Body of pancreas (tissue), 4 donors: Measurements from ENCODE around the gene INPP5D.

Experiments
- POLR2A ChIP-seq, 3 donors: fragments of 450-650 bp; IDR thresholded peaks; one replicate each; pipeline ENCODE4 v1.6.1; 2016; ENCODE audit warnings: antibody characterized with exemption in 3 of 3, mild to moderate bottlenecking in 2 of 3
- TF ChIP-seq, protein P1 (sequence below), 7 experiments: fragments of 450-650 bp in 4 of 7; fragments of 200-600 bp in 3 of 7; sonication (generic) in 3 of 7; IDR thresholded peaks; one replicate each; pipeline ENCODE4 v1.5.1; 2016 to 2019; ENCODE audit warnings: antibody characterized with exemption in 7 of 7

GRCh38 chr2:233204286-233204936, 144.3 kb downstream of the INPP5D start:
- TF ChIP-seq, protein P1, sequence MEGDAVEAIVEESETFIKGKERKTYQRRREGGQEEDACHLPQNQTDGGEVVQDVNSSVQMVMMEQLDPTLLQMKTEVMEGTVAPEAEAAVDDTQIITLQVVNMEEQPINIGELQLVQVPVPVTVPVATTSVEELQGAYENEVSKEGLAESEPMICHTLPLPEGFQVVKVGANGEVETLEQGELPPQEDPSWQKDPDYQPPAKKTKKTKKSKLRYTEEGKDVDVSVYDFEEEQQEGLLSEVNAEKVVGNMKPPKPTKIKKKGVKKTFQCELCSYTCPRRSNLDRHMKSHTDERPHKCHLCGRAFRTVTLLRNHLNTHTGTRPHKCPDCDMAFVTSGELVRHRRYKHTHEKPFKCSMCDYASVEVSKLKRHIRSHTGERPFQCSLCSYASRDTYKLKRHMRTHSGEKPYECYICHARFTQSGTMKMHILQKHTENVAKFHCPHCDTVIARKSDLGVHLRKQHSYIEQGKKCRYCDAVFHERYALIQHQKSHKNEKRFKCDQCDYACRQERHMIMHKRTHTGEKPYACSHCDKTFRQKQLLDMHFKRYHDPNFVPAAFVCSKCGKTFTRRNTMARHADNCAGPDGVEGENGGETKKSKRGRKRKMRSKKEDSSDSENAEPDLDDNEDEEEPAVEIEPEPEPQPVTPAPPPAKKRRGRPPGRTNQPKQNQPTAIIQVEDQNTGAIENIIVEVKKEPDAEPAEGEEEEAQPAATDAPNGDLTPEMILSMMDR (IDR thresholded peaks at IDR 0.05): no peak
- no peak for TF ChIP-seq POLR2A (IDR thresholded peaks at IDR 0.05)
